ENCODE measurements around the gene DEPDC1B.
"Not testable (repeated sequence)": the region's sequence is repeated elsewhere in the genome, so short reads cannot be mapped to it uniquely, and the experiment has no call there.

The DEPDC1B gene

DNA sequence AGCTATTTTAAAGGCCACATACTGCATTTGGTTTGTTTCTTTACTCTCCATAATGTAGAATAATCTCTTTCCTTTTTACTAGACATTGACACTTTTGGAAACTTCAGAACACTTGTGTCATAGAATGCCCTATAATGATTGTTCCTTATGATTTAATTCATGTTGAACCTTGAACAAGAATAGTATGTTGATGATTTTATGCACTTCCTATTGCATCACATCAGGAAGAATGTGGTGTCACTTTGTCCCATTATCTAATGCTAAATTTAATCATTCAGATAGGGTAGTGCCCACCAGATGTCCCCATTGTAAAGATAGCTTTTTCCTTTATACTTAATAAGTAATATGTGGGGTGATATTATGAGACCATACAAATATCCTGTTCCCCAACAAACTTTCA, 19.4 kb upstream of the DEPDC1B start:
- no peaks in the 10 kb centered on the region for H3K4me1 ChIP-seq (ENCODE audit: control insufficient read depth, insufficient read depth, low read length)
- no peak overlapping the region for H3K27ac ChIP-seq (ENCODE audit: low read depth, low read length)
- no peaks in the 10 kb centered on the region for H3K9me3 ChIP-seq (ENCODE audit: control insufficient read depth, insufficient read depth, low read length)
- no peaks in the 10 kb centered on the region for H3K36me3 ChIP-seq (ENCODE audit: control insufficient read depth, insufficient read depth, low read length)
- no peaks in the 10 kb centered on the region for H3K27me3 ChIP-seq (ENCODE audit: control insufficient read depth, insufficient read depth, low read length)
- no peak overlapping the region for H3K4me3 ChIP-seq (ENCODE audit: low read depth, low read length)
- H3K9ac ChIP-seq (ENCODE audit: low read depth, low read length) = no peak overlapping the region

- no peak overlapping the region for H3K4me3 ChIP-seq (ENCODE audit: low read depth, low read length)
- H3K9me3 ChIP-seq (ENCODE audit: control insufficient read depth, insufficient read depth, low read length) = no peaks in the 10 kb centered on the region
- H3K27me3 ChIP-seq (ENCODE audit: control insufficient read depth, insufficient read depth, low read length) = no peaks in the 10 kb centered on the region
- H3K9ac ChIP-seq (ENCODE audit: low read depth, low read length) = no peak overlapping the region
- H3K4me1 ChIP-seq (ENCODE audit: control insufficient read depth, insufficient read depth, low read length) = no peaks in the 10 kb centered on the region
- no peaks in the 10 kb centered on the region for H3K36me3 ChIP-seq (ENCODE audit: control insufficient read depth, insufficient read depth, low read length)
- no peak overlapping the region for H3K27ac ChIP-seq (ENCODE audit: low read depth, low read length)
These were observed 18.4 kb upstream of the DEPDC1B start for GRCh38 chr5:60718166-60718892.

GRCh38 chr5:60715201-60715928, 15.4 kb upstream of the DEPDC1B start:
- not testable (repeated sequence) for H3K27ac ChIP-seq (ENCODE audit: low read depth, low read length); H3K4me1 ChIP-seq (ENCODE audit: control insufficient read depth, insufficient read depth, low read length); H3K9me3 ChIP-seq (ENCODE audit: control insufficient read depth, insufficient read depth, low read length); H3K9ac ChIP-seq (ENCODE audit: low read depth, low read length); H3K4me3 ChIP-seq (ENCODE audit: low read depth, low read length); H3K36me3 ChIP-seq (ENCODE audit: control insufficient read depth, insufficient read depth, low read length); H3K27me3 ChIP-seq (ENCODE audit: control insufficient read depth, insufficient read depth, low read length)

DNA sequence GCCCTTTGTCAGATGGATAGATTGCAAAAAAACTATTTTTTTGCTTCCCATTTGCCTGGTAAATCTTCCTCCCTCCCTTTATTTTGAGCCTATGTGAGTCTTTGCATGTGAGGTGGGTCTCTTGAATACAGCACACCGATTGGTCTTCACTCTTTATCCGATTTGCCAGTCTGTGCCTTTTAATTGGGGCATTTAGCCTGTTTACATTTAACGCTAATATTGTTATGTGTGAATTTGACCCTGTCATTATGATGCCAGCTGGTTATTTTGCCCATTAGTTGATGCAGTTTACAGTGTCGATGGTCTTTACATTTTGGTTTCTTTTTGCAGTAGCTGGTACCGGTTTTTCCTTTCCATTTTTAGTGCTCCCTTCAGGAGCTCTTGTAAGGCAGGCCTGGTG, 13.0 kb upstream of the DEPDC1B start:
- Histone ChIP-seq H3K4me3 (ENCODE audit: low read depth, low read length) (no peak overlapping the region), H3K36me3 (ENCODE audit: control insufficient read depth, insufficient read depth, low read length) (no peaks in the 10 kb centered on the region), H3K9ac (ENCODE audit: low read depth, low read length) (no peak overlapping the region), H3K4me1 (ENCODE audit: control insufficient read depth, insufficient read depth, low read length) (no peaks in the 10 kb centered on the region), H3K27ac (ENCODE audit: low read depth, low read length) (no peak overlapping the region), H3K27me3 (ENCODE audit: control insufficient read depth, insufficient read depth, low read length) (no peaks in the 10 kb centered on the region), H3K9me3 (ENCODE audit: control insufficient read depth, insufficient read depth, low read length) (no peaks in the 10 kb centered on the region)

GRCh38 chr5:60711892-60712291, 11.9 kb upstream of the DEPDC1B start:
- not testable (repeated sequence) for H3K4me1 ChIP-seq (ENCODE audit: control insufficient read depth, insufficient read depth, low read length); H3K9me3 ChIP-seq (ENCODE audit: control insufficient read depth, insufficient read depth, low read length)

DNA sequence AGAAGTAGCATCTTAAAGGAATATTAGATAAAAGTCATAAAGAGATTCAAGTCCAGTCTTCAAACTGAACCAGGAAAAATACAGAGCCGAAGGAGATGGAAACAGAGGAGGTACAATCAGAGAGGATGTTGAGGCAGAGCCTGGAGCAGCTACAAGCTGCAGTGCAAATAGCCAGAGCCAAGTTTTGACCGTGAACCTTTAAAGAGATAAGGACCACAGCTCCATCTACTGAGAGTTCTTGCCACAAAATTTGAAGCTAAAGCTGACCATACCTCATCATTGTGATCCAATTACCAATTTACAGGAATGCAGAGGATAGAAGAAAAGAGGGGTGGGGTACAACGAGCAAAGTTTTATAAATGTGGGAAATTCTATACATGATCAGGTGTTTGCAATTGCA, 10.4 kb upstream of the DEPDC1B start:
- Histone ChIP-seq H3K9me3 (ENCODE audit: control insufficient read depth, insufficient read depth, low read length) (no peaks in the 10 kb centered on the region), H3K9ac (ENCODE audit: low read depth, low read length) (no peak overlapping the region), H3K4me3 (ENCODE audit: low read depth, low read length) (no peak overlapping the region), H3K27me3 (ENCODE audit: control insufficient read depth, insufficient read depth, low read length) (no peaks in the 10 kb centered on the region), H3K27ac (ENCODE audit: low read depth, low read length) (no peak overlapping the region), H3K36me3 (ENCODE audit: control insufficient read depth, insufficient read depth, low read length) (no peaks in the 10 kb centered on the region), H3K4me1 (ENCODE audit: control insufficient read depth, insufficient read depth, low read length) (no peaks in the 10 kb centered on the region)

More at GRCh38 chr5:60711892-60712291, 11.9 kb upstream of the DEPDC1B start:
- H3K4me3 ChIP-seq (ENCODE audit: low read depth, low read length); H3K27me3 ChIP-seq (ENCODE audit: control insufficient read depth, insufficient read depth, low read length); H3K9ac ChIP-seq (ENCODE audit: low read depth, low read length); H3K36me3 ChIP-seq (ENCODE audit: control insufficient read depth, insufficient read depth, low read length); H3K27ac ChIP-seq (ENCODE audit: low read depth, low read length): not testable (repeated sequence)

GRCh38 chr5:60705144-60705543, 5.2 kb upstream of the DEPDC1B start:
- no peaks in the 10 kb centered on the region for H3K36me3 ChIP-seq (ENCODE audit: control insufficient read depth, insufficient read depth, low read length)
- no peak overlapping the region for H3K4me3 ChIP-seq (ENCODE audit: low read depth, low read length)
- 0 out of 2 replicates have a peak, but pooled peaks cover 4% of the 10 kb centered on the region for H3K4me1 ChIP-seq (ENCODE audit: control insufficient read depth, insufficient read depth, low read length)
- no peak overlapping the region for H3K27ac ChIP-seq (ENCODE audit: low read depth, low read length)
- no peaks in the 10 kb centered on the region for H3K27me3 ChIP-seq (ENCODE audit: control insufficient read depth, insufficient read depth, low read length)
- no peaks in the 10 kb centered on the region for H3K9me3 ChIP-seq (ENCODE audit: control insufficient read depth, insufficient read depth, low read length)
- no peak overlapping the region for H3K9ac ChIP-seq (ENCODE audit: low read depth, low read length)

DNA sequence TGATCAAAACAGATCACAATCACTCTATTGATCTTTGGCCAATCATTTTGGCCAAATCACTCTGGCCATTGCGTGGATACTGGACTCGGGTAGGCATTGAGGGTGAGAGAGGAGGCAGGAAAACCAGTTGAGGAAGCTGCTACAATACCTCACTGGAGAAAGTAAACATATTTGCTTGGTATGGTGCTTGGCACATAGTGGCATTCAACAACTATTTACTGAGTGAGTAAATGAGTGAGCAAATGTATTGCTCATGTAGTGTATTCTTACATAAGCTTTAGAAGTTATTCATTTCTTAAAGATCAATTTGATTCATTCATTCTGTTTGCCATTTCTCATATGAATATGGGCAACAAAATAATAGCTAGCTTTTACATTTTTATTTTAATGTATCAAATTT, 4.0 kb upstream of the DEPDC1B start:
- H3K4me3 ChIP-seq (ENCODE audit: low read depth, low read length) = no peak overlapping the region
- no peaks in the 10 kb centered on the region for H3K27me3 ChIP-seq (ENCODE audit: control insufficient read depth, insufficient read depth, low read length)
- H3K4me1 ChIP-seq (ENCODE audit: control insufficient read depth, insufficient read depth, low read length) = 0 out of 2 replicates have a peak, but pooled peaks cover 4% of the 10 kb centered on the region
- H3K9ac ChIP-seq (ENCODE audit: low read depth, low read length) = no peak overlapping the region
- no peak overlapping the region for H3K27ac ChIP-seq (ENCODE audit: low read depth, low read length)
- no peaks in the 10 kb centered on the region for H3K9me3 ChIP-seq (ENCODE audit: control insufficient read depth, insufficient read depth, low read length)
- no peaks in the 10 kb centered on the region for H3K36me3 ChIP-seq (ENCODE audit: control insufficient read depth, insufficient read depth, low read length)

GRCh38 chr5:60701321-60701968, 1.5 kb upstream of the DEPDC1B start:
- Histone ChIP-seq H3K27me3 (ENCODE audit: control insufficient read depth, insufficient read depth, low read length) (no peaks in the 10 kb centered on the region), H3K9me3 (ENCODE audit: control insufficient read depth, insufficient read depth, low read length) (no peaks in the 10 kb centered on the region), H3K4me3 (ENCODE audit: low read depth, low read length) (no peak overlapping the region), H3K9ac (ENCODE audit: low read depth, low read length) (no peak overlapping the region), H3K27ac (ENCODE audit: low read depth, low read length) (no peak overlapping the region), H3K36me3 (ENCODE audit: control insufficient read depth, insufficient read depth, low read length) (no peaks in the 10 kb centered on the region), H3K4me1 (ENCODE audit: control insufficient read depth, insufficient read depth, low read length) (0 out of 2 replicates have a peak, but pooled peaks cover 4% of the 10 kb centered on the region)

GRCh38 chr5:60700416-60700757, 421 bp upstream of the DEPDC1B start:
- no peaks in the 10 kb centered on the region for H3K27me3 ChIP-seq (ENCODE audit: control insufficient read depth, insufficient read depth, low read length)
- peak overlapping the region; percentile 98 for H3K9ac ChIP-seq (ENCODE audit: low read depth, low read length)
- no peaks in the 10 kb centered on the region for H3K36me3 ChIP-seq (ENCODE audit: control insufficient read depth, insufficient read depth, low read length)
- H3K27ac ChIP-seq (ENCODE audit: low read depth, low read length) = peak overlapping the region; percentile 99
- H3K4me1 ChIP-seq (ENCODE audit: control insufficient read depth, insufficient read depth, low read length) = 0 out of 2 replicates have a peak, but pooled peaks cover 4% of the 10 kb centered on the region
- H3K4me3 ChIP-seq (ENCODE audit: low read depth, low read length) = peak overlapping the region; percentile 97
- no peaks in the 10 kb centered on the region for H3K9me3 ChIP-seq (ENCODE audit: control insufficient read depth, insufficient read depth, low read length)

- peak overlapping the region; percentile 97 for H3K4me3 ChIP-seq (ENCODE audit: low read depth, low read length)
These were observed 718 bp downstream of the DEPDC1B start for GRCh38 chr5:60699288-60699608.

More at GRCh38 chr5:60699288-60699608, 718 bp downstream of the DEPDC1B start:
- Histone ChIP-seq H3K27ac (ENCODE audit: low read depth, low read length) (peak overlapping the region; percentile 99), H3K9ac (ENCODE audit: low read depth, low read length) (peak overlapping the region; percentile 98), H3K36me3 (ENCODE audit: control insufficient read depth, insufficient read depth, low read length) (peaks cover 4% of the 10 kb centered on the region; the same call in 1 of the 2 replicates), H3K4me1 (ENCODE audit: control insufficient read depth, insufficient read depth, low read length) (0 out of 2 replicates have a peak, but pooled peaks cover 4% of the 10 kb centered on the region), H3K9me3 (ENCODE audit: control insufficient read depth, insufficient read depth, low read length) (no peaks in the 10 kb centered on the region), H3K27me3 (ENCODE audit: control insufficient read depth, insufficient read depth, low read length) (no peaks in the 10 kb centered on the region)
